ENCODE data around the gene TSPEAR.

TSPEAR gene

DNA sequence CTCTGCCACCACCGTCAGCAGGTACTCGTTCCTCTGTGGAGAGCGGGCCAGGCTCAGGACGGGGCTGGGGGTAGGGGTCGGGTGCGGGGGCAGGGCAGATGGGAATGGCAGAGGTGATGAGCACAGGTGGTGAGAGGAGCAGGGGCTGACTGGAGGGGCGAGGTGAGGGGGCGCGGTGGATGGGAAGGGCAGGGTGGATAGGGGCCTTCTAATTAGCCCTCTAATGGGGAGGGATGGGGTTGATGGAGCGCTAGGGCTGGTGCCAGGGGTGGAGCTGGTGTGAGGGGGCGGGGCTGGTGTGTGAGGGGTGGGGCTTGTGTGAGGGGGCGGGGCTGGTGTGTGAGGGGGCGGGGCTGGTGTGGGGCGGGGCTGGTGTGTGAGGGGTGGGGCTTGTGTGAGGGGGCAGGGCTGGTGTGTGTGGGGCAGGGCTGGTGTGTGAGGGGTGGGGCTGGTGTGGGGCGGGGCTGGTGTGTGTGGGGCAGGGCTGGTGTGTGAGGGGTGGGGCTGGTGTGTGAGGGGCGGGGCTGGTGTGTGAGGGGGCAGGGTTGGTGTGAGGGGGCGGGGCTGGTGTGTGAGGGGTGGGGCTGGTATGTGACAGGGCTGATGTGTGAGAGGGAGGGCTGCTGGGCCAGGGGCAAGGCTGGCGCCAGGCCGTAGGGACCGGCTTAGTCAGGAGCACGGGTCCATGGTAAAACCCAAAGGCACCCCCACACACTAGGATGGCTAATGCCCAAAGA is 177.3 kb downstream of the TSPEAR start:
- in situ Hi-C loops (cut with MboI; ENCODE audit: low sequenced_read_pairs): no loop called here

DNA sequence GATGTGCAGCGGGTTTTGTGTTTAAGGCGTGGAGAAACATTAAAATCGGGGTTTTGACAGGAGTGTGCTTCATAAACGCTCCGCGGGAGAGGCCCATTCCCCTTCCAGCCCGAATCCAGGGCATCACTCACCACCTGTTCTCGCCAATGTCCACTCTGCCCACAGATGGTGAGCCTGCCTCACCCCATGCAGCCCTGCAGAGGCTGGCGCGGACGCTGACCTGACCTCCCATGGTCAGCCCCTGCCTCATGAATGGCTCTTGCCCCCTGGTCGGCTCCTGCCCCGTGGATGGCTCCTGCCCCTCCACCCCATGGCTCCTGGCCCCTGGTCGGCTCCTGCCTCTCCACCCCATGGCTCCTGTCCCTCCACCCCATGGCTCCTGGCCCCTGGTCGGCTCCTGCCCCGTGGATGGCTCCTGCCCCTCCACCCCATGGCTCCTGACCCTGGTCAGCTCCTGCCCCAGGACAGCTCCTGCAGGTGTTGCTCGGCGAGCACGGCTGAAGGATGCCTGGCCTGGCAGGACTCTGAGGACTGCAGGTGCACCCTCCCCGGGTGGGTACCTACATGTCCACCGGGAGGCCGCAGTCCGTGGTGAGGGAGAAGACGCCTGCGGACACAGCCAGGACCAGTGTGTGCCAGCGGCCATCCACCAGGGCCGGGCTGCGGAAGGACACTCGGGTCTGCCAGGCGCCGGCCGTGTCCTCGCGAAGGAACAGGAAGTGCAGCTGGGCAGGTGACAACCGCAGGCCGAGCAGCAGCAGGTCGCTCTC is 178.1 kb downstream of the TSPEAR start:
- in situ Hi-C loops (cut with MboI; ENCODE audit: low sequenced_read_pairs): no loop called here

DNA sequence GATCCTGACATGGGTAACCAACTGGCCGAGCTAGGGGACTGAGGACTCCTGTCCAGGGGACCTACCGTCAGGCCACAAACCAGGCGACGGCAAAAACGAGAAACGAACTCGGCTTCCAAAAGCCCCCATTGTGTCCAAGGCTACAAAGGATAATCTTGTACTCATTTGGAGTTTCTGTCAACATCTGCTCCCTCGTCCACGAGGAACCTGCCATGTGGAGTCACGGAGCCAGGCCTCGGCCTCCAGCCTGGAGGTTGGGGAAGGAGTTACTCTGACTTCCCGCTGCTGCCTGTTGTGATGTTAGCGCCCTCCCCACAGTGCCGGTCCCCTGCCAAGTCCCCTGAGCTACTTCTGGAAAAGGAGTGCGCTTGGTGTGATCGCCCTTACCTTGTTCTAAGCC is 178.7 kb downstream of the TSPEAR start:
- in situ Hi-C loops (cut with MboI; ENCODE audit: low sequenced_read_pairs): no loop called here

DNA sequence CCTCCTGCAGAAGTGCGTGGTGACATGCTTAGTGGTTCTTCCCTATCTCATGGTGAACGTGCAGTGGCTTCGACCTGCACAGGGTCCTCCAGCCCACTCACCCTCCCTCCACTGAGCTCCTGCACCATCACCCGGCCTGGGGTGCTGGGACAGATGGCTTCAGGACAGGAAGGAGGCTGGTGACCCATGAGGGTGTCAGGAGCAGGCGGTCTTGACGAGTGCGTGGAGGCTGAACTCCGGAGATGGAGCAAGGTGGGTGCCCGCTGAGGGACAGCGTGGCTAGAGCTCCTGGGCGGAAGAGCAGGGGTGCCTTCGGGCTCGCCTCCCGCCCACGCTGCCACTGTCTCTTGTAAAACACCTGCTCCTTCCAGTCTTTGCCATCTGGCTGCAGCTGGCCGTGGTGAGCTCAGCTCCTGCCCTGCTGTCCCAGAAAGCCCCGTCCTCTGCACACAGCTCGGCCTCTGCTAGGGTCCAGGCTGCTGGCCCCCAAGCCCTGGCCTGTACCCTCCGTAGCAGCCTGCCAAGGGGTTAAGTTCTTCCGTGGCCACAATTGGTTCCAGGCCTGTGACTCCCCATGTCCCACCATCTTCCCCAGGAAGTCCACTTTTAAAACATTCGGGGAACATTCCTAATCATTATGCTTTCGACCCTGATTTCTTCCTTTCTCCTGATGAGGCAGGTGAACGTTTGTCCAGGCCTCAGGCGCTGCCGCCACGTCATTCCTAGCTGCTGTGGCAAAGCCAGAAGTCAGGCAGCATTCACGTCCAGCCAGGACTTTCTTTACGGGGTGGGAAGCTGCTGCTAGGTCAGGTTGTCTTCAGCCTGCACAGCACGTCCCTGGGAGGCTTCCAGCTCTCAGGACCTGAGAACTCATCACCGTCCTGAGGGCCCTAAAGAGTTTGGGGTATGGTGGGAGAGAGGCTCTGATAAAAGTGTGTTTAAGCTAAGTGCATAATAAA is 179.5 kb downstream of the TSPEAR start:
- in situ Hi-C loops (cut with MboI; ENCODE audit: low sequenced_read_pairs): no loop called here

DNA sequence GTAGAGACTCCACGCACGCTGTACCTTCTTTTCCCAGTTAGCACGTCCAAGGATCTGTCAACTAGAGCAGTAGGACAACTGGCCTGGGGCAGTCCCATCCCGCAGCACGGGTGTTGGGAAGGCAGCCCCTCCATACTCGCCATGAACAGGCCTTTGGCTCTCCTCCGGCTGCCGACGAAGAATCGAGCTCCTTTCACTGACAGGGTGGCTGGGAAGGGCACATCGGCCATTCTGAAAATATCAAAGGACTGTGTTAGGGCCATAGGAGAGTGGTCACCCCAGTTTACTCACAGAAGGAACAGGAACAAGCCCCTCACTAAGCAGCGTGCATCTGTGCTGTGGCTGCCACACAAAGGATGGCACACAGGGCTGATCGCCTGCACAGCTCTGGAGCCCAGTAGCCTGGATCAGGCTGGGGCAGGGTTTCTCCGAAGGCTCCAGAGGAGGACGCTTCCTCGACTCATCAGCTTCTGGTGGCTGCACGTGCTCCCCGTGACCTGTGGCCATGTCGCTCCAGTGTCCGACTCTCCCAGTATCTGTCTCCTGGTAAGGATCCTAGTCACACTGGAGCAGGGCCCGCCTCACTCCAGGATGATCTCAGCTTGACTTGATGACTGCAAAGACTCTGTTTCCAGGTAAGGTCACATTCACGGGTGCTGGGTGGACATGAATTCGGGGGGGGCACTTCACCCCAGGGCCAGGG is 180.3 kb downstream of the TSPEAR start:
- in situ Hi-C loops (cut with MboI; ENCODE audit: low sequenced_read_pairs): no loop called here

DNA sequence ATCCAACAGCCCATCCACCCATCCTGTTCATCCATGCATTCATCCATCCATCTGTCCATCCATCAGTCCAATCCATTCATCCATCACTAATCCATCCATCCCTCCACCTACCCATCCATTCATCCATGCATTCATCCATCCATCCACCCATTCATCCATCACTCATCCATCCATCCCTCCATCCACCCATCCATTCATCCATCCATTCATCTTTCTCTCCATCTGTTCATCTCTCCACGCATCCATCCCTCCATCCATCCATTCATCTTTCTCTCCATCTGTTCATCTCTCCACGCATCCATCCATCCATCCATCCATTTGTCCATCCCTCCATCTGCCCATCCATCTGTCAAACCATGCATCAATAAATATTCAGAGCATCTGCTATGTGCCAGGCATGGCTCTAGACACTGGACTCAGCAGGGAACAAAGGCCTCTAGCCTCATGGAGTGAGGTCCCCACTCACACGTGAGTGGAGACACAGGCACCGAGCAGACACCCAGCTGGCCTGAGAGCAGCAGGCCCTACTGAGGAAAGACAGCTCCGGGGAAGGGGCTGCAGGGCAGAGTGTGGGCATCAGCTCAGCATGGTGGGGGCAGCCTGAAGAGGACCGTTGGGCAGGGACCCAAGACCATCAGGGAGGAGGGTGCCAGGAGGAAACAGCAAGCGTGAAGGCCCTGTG is 181.0 kb downstream of the TSPEAR start:
- in situ Hi-C loops (cut with MboI; ENCODE audit: low sequenced_read_pairs): no loop called here

DNA sequence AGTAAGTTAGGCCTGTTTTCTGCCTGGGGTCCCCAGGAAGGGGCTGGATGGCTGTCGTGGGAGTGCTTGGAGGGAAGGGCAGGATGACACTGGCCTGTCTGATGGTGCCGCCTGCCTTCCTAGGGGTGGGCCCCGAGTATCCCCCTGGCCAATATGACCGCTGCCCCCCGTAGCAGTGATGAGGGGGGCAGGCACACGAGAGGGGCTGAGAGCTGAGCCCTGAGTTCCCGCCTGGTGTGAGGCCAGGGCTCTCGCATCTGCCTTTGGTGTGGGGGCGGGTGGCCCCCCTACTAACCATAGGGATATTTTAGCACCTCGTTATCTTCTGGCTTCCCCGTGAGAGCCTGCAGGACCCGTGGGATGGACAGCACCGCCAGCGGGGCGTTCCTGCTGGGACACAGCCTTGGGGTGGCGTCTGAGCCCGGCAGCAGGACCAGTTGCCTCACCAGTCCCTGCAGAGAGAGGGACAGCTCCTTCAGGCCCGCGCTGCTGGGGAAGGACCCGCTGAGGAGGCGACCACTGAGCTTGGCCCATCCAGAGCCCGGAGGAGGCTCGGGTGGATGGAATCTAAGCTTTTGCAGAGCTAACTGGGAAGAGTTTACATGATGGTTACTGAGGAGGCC is 181.8 kb downstream of the TSPEAR start:
- in situ Hi-C loops (cut with MboI; ENCODE audit: low sequenced_read_pairs): no loop called here

DNA sequence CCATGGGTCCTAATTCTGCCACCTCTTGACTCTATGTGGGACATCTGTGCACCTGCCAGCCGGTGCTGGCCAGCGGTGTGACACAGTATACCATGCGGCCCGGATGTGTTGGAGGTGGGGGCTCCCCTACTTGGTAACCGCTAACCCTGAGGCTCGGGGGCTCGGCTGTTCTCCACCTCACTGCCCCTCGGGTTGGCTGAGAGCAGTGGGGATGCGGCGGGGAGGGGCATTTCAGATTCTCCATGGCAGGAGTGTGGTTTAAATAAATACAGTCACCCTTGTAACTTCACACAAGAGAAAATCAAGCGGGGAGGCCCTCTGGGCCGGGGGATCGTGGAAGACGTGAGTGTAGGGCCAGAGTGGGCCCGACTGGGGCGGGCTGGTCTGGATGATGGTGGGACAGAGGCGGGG is 182.4 kb downstream of the TSPEAR start:
- in situ Hi-C loops (cut with MboI; ENCODE audit: low sequenced_read_pairs): no loop called here

DNA sequence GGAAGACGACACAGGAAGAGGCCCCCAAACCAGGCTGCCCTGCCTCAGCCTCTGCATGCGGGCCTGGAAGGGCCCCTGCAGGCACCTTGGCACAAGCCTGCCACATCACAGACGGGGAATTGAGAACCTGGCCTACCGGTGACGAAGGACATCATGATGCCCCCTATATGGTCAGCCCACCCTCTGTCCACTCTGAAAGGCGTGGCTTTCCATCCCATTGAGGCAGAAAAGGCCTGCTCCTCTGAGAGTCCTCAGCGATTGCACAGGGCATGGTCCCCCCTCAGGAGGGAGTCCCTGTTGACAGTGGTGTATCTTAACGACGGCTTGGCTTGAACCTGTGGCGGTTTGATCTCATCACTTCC is 182.8 kb downstream of the TSPEAR start:
- in situ Hi-C loops (cut with MboI; ENCODE audit: low sequenced_read_pairs): no loop called here

DNA sequence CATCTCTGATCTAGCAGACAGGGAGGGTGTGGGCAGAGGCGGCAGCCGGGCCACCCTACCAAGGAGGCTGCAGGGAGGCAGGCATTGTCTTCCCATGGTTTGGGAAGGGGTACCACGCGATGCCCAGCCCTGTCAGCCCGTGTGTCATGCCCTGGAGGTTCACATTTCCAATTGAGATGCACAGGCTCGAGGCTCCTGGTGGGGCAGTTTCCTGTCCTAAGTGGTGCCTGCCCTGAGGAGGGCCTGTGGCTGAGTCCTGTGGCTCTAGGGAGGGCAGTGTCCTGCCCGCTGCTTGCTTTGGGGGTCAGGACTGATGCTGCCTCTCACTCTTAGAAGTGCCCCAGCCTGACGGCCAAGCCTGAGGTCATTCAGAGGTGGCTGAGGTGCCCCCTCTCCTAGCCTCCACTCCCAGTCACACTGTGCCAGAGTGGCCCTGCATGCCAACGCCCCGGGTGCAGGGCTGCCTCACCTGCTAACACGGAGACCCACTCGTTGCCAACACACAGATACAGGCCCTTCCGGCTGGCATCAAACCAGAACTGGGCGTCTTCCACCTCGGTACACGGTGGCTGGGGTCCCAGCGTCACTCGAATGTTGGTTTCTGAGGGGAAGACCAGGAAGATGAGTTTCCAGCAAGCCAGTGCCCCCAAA is 183.3 kb downstream of the TSPEAR start:
- in situ Hi-C loops (cut with MboI; ENCODE audit: low sequenced_read_pairs): no loop called here

DNA sequence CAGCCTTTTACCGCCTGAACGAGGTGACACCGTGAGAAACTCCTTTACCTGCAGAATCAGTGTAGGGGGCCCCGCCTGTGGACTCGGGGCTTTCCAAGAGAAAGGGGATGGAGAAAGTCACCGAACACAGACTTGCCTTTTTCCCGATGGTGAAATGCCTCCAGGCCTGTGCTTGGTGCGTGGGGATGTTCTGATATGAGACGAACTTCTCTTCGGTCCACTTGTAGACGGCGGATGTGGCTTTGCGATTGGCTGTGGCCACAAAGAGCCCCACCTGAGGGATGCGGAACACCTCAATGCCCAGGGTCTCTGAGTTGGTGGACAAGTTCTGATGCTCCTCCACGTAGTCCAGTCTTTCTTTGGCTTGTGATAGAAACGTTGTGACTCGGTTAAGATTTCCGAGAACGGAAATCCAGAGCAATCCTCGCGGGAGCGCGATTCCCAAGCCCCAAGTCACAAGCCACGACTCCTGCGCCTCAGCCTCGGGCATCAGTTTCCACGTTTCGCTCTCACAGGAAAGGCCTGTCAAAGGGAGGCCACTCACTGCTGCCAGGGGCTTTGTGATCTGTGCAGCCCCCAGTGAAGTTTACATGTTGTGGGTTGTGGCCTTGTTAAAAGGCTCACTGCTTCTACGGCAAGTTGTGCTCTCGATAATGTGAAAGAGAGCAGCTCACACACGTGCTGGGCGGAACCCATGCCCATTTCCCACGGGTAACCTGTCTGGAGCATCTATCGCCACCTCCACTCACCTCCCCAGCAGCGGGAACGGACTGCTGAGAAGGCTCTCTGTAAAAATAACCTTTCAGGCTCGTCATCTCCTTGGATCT is 184.0 kb downstream of the TSPEAR start:
- in situ Hi-C loops (cut with MboI; ENCODE audit: low sequenced_read_pairs): no loop called here

DNA sequence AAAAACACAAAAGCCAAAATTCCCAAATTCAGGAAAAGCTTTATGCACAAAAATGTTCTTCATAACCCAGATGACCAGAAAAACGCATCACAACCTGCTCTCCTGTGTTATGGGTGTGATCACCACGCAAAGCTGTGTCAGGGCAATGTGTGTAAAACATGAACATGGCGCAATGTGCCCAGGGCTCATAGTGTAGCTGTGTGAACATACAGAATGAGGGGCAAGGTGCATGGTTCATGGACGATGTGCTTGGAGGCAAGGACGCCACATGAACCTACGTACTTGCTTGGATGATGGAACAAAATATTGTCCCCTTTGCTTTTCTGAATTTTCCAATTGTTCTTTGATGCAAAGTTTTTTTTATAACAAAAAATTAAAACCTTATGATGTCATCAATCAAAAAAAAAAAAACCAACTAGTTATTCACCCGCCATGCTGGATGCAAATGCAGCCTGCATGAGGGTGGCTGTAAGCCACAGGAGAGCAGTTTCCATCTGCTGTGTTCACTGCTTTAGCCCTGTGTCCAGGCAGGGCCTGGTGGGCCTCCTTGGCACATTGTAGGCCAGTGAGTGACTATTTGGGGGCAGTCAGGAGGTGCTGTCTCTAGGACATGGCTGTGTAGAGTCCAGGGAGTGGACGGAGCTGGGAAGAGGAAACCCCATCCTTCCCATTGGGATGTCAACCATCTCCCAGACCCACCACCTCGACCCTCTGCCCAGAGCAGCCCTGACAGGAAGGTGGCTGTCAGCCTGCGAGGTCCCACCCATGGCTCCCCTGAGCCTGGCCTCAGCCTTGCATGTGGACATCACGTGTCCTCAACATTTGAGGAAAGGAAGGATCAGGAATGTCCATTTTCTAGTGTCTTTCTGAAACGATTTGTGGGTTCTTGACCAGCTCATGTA is 185.0 kb downstream of the TSPEAR start:
- in situ Hi-C loops (cut with MboI; ENCODE audit: low sequenced_read_pairs): no loop called here

DNA sequence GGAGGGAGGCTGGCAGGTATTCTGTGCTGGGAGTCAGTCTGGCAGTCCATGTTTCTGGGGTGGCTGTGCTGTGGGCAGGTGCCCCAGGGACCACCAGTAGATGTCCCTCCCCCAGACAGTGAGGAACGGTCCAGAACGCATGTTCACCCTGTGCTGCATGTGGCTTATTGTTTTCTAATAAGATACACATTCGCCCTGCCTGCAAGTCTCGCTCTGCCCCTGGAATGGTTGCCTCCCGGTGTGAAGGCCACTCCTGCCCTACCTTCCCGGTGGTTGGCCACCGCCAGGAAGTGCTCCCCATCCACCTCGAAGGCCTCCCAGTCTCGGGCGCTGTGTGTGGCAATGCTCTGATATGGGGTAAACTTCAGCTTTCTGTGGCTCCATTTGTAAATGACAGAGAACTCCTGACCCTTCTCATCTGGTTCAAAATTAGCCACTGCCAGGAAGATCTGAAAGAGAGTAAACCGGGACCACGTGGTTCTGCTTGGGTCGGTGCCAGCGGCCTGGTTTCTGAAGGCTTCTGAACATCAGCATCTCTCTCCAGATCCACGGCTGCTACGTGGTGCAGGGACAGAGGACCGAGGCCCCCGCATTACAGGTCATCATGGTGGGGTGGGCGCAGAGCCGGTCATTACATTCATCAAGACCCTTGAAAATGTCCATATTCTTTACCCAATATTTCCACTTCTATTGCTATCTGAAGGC is 185.8 kb downstream of the TSPEAR start:
- in situ Hi-C loops (cut with MboI; ENCODE audit: low sequenced_read_pairs): no loop called here

DNA sequence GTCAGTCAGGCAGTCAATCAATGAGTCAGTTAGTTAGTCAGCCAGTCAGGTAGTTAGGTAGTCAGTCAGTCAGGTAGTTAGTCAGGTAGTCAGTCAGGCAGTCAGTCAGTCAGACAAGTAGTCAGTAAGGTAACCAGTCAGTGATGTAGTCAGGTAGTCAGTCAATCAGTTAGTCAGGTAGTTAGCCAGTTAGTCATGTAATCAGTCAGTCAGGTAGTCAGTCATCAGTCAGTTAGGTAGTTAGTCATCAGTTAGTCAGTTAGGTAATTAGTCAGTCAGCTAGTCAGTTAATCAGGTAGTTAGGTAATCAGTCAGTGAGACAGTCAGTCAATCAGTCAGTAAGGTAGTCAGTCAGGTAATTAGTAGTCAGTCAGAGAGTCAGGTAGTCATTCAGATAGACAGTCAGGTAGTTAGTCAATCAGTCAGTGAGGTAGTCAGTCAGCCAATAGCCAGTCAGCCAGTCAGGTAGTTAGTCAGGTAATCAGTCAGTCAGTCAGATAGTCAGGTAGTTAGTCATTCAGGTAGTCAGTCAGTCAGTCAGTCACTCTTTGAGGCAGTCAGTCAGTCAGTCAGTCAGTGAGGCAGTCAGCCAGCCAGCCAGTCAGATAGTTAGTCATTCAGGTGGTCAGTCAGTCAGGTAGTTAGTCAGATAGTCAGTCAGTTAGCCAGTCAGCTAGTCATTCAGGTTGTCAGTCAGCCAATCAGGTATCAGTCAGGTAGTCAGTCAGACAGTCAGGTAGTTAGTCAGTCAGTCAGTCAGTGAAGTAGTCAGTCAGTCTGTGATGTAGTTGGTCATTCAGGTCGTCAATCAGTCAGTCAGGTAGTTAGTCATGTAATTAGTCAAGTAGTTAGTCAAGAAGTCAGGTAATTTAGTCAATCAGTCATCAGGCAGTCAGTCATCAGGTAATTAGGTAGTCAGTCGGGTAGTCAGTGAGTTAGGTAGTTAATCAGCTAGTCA is 186.7 kb downstream of the TSPEAR start:
- in situ Hi-C loops (cut with MboI; ENCODE audit: low sequenced_read_pairs): loop anchor here (25.0 kb wide), 1 partner anchor 263 kb away; no protein-coding TSS in a partner anchor

DNA sequence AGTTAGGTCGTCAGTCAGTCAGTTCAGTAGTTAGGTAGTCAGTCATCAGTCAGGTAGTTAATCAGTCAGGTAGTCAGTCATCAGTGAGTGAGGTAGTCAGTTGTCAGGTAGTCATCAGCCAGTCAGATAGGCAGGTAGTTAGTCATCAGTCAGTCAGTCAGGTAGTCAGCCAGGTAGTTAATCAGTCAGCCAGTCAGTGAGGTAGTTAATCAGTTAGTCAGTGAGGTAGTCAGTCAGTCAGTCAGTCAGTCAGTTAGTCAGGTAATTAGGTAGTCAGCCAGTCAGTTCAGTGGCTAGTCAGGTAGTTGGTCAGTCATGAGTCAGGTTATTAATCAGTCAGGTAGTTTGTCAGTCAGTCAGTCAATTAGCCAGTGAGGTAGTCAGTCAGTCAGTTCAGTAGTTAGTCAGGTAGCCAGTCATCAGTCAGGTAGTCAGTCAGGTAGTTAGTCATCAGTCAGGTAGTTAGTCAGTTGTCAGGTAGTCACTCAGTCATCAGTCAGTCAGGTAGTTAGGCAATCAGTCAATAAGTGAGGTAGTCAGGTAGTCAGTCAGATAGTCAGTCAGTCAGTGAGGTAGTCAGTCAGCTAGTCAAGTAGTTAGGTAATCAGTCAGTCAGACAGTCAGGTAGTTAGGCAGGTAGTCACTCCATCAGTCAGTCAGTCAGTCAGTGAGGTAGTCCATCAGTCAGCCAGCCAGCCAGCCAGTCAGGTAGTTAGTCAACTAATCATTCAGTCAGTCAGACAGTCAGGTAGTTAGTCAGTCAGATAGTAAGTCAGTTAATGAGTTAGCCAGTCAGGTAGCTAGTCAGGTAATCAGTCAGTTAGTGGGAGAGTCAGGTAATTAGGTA is 187.6 kb downstream of the TSPEAR start:
- in situ Hi-C loops (cut with MboI; ENCODE audit: low sequenced_read_pairs): loop anchor here (25.0 kb wide), 1 partner anchor 264 kb away; no protein-coding TSS in a partner anchor
